Endothelial cell of umbilical vein (primary cell): ENCODE data around the gene C1QL3. TPM values are rescaled to one million over a fixed set of nuclear protein-coding genes. Genes with fewer than 3 reads are reported as not detected.

ENCODE experiments used
- BruUV-seq: library from RNA; stranded (reverse); fragments of 400-500 nt; replicated peaks from 2 replicates; lab custom pipeline; 2021; lab: Mats Ljungman, UMichigan
- CTCF ChIA-PET: fragments of 300-600, 350-600 bp; sonication (Branson Sonifier 250); formaldehyde crosslinking; loops from one replicate; lab custom pipeline; 2021; ENCODE audit warnings: antibody characterized with exemption, inconsistent platforms; lab: Charles Lee
- POLR2A ChIA-PET: fragments of 300-600, 350-600 bp; sonication (Branson Sonifier 250); formaldehyde crosslinking; loops from one replicate; lab custom pipeline; 2021; ENCODE audit warnings: antibody characterized with exemption, inconsistent platforms; lab: Charles Lee
- DNase-seq: peaks from one replicate; pipeline ENCODE4 v3.0.0-alpha.2; 2011; ENCODE audit warnings: low read depth, low spot score
- FAIRE-seq: peaks from 2 replicates; lab custom pipeline; 2011; peaks lifted over from hg19 to GRCh38; lab: Jason Lieb, UNC
- H2AFZ ChIP-seq: 2 replicates; pipeline ENCODE4 v1.6.0; 2012; ENCODE audit warnings: low read depth, low read length, control low read depth, inconsistent platforms
- H3K27ac ChIP-seq: 2 replicates; pipeline ENCODE4 v1.5.1; 2011; ENCODE audit warnings: low read depth, mild to moderate bottlenecking, control low read depth, low read length, moderate library complexity; ENCODE audit not compliant: insufficient read depth
- H3K27me3 ChIP-seq, 2 experiments: 2 replicates each; pipeline versions ENCODE4 v1.6.0 to v1.6.1; 2011; ENCODE audit warnings: low read length in 2 of 2, mixed read lengths in 1 of 2; ENCODE audit not compliant: control insufficient read depth in 2 of 2, insufficient read depth in 2 of 2
- H3K36me3 ChIP-seq, 2 experiments: 2 replicates in 1 of 2; 3 replicates in 1 of 2; pipeline ENCODE4 v1.5.1; 2011; ENCODE audit warnings: low read length in 2 of 2, mild to moderate bottlenecking in 1 of 2, moderate library complexity in 1 of 2; ENCODE audit not compliant: control insufficient read depth in 2 of 2, insufficient read depth in 2 of 2; ENCODE audit errors: extremely low read depth in 1 of 2
- H3K4me1 ChIP-seq: 3 replicates; pipeline ENCODE4 v1.5.1; 2011; ENCODE audit warnings: mild to moderate bottlenecking, low read length; ENCODE audit not compliant: control insufficient read depth, insufficient read depth; ENCODE audit errors: extremely low read depth
- H3K4me2 ChIP-seq: 2 replicates; pipeline ENCODE4 v1.6.1; 2011; ENCODE audit warnings: low read length, control low read depth, mixed read lengths; ENCODE audit not compliant: insufficient read depth
- H3K4me3 ChIP-seq, 3 experiments: fragments of 200-600 bp in 1 of 3; sonication (generic), shearing (Covaris generic) in 1 of 3; replicated peaks in 1 of 3; 2 replicates each; pipeline ENCODE4 v1.5.1; 2011 to 2016; ENCODE audit warnings: control low read depth in 3 of 3, low read length in 3 of 3, mild to moderate bottlenecking in 2 of 3, inconsistent platforms in 1 of 3, low read depth in 1 of 3, moderate library complexity in 1 of 3; ENCODE audit not compliant: insufficient read depth in 1 of 3
- H3K79me2 ChIP-seq: 2 replicates; pipeline ENCODE4 v1.6.0; 2012; ENCODE audit warnings: low read length, inconsistent platforms; ENCODE audit not compliant: control insufficient read depth, insufficient read depth
- H3K9ac ChIP-seq: replicated peaks from 2 replicates; pipeline ENCODE3; 2011; ENCODE audit warnings: low read length, control low read depth; ENCODE audit not compliant: insufficient read depth; ENCODE audit errors: extremely low read depth
- H3K9me1 ChIP-seq: replicated peaks from 3 replicates; pipeline ENCODE4 v1.6.0; 2011; ENCODE audit warnings: mild to moderate bottlenecking, low read length; ENCODE audit not compliant: control insufficient read depth, insufficient read depth; ENCODE audit errors: extremely low read depth
- H3K9me3 ChIP-seq: replicated peaks from 2 replicates; pipeline ENCODE4 v1.5.1; 2012; ENCODE audit warnings: low read length, inconsistent platforms; ENCODE audit not compliant: control insufficient read depth, insufficient read depth
- H4K20me1 ChIP-seq: replicated peaks from 2 replicates; pipeline ENCODE3; 2011; ENCODE audit warnings: mild to moderate bottlenecking, low read length; ENCODE audit not compliant: control insufficient read depth, insufficient read depth; ENCODE audit errors: extremely low read depth
- EZH2 ChIP-seq: IDR thresholded peaks from 2 replicates; pipeline ENCODE4 v1.6.1; 2012; ENCODE audit warnings: borderline replicate concordance, low read depth, mild to moderate bottlenecking, moderate library complexity, low read length, inconsistent platforms; ENCODE audit not compliant: severe bottlenecking
- FOS ChIP-seq: IDR thresholded peaks from 2 replicates; pipeline ENCODE4 v1.6.1; 2011; ENCODE audit warnings: mild to moderate bottlenecking, low read length, moderate library complexity, borderline replicate concordance; ENCODE audit not compliant: insufficient read depth
- GATA2 ChIP-seq: IDR thresholded peaks from 2 replicates; pipeline ENCODE4 v1.7.0; 2011; ENCODE audit warnings: low read depth, mild to moderate bottlenecking, moderate library complexity, mixed read lengths, low read length; ENCODE audit not compliant: insufficient read length, insufficient read depth
- JUN ChIP-seq: IDR thresholded peaks from 2 replicates; pipeline ENCODE4 v1.6.1; 2011; ENCODE audit warnings: borderline replicate concordance, low read depth; ENCODE audit not compliant: insufficient read length, insufficient read depth
- POLR2A ChIP-seq: IDR thresholded peaks from 2 replicates; pipeline ENCODE4 v1.6.1; 2012; ENCODE audit warnings: low read depth, mild to moderate bottlenecking, control low read depth, low read length
- dilution Hi-C: fragments of 300-500 bp; cut with MboI; formaldehyde crosslinking; loops from one replicate; pipeline ENCODE4 v1.15.0; 2019; ENCODE audit warnings: low sequenced_read_pairs; ENCODE audit not compliant: extremely low pct_ligation_motif_present
- intact Hi-C: fragments of 100-400 bp; cut with micrococcal nuclease; formaldehyde crosslinking; loops from one replicate; pipeline ENCODE4 v1.10.0; 2022
- polyA plus RNA-seq, 4 experiments: library from polyadenylated mRNA; depleted of rRNA in 3 of 4; stranded (reverse) in 3 of 4; unstranded in 1 of 4; fragments of >200 nt; gene quantifications; 2 replicates each; pipeline versions ENCODE4 v1.2.1 to v1.2.3, GENCODE V29; 2011 to 2012; ENCODE audit warnings: missing spikeins in 1 of 4
- total RNA-seq: library from RNA; stranded (reverse); gene quantifications from 2 replicates; pipeline ENCODE4 v1.2.3, GENCODE V29; 2021
- TF ChIP-seq, protein P1 (sequence below): IDR thresholded peaks from 2 replicates; pipeline ENCODE4 v1.6.1; 2011; ENCODE audit not compliant: insufficient read depth, insufficient read length

Gene C1QL3
- total and polyA plus RNA-seq, 2 donors (not counting 3 experiments of a cell fraction or from before 2014, with no cell fraction given): not detected

- ChIA-PET CTCF (interaction anchor here (0.6 to 1.4 kb wide), 3 partner anchors 11 to 631 kb away, joined by 3 to 4 read pairs (median 3); no protein-coding TSS in a partner anchor), POLR2A (no interaction called here)
- TF ChIP-seq JUN (peak; percentile 3), FOS (no peak), POLR2A (no peak), EZH2 (no peak), GATA2 (no peak)
- Histone ChIP-seq H3K9me3 (no peaks in the 10 kb centered on the region), H3K9ac (no peak overlapping the region), H3K27ac (no peak overlapping the region), H3K4me2 (no peak overlapping the region), H3K9me1 (no peaks in the 10 kb centered on the region), H4K20me1 (no peaks in the 10 kb centered on the region), H3K27me3 (peaks cover 0 to 2% of the 10 kb centered on the region in 2 experiments), H3K4me3 (no peak overlapping the region), H3K4me1 (no peaks in the 10 kb centered on the region), H2AFZ (no peak overlapping the region), H3K36me3 (no peaks in the 10 kb centered on the region), H3K79me2 (no peaks in the 10 kb centered on the region)
- intact Hi-C loops: no loop called here
- FAIRE-seq: peak; percentile 60
- dilution Hi-C loops: no loop called here
- no peak for DNase-seq
- no TSS peak for BruUV-seq
Measured at GRCh38 chr10:16509996-16510395, 11.7 kb downstream of the C1QL3 start.

GRCh38 chr10:16505161-16505560 is 16.5 kb downstream of the C1QL3 start:
- H3K79me2 ChIP-seq: no peaks in the 10 kb centered on the region
- no peak overlapping the region for H3K9ac ChIP-seq
- peak; percentile 18 for TF ChIP-seq FOS
- TF ChIP-seq, protein P1, sequence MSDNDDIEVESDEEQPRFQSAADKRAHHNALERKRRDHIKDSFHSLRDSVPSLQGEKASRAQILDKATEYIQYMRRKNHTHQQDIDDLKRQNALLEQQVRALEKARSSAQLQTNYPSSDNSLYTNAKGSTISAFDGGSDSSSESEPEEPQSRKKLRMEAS: no peak
- intact Hi-C loops (no loop called here), dilution Hi-C loops (no loop called here)
- H3K27me3 ChIP-seq: no peaks in the 10 kb centered on the region
- FAIRE-seq (no peak), DNase-seq (peak; percentile 32)
- H3K27ac ChIP-seq: no peak overlapping the region
- CTCF ChIA-PET: interaction anchor here (1.0 kb wide), 1 partner anchor 273 kb away, joined by 3 read pairs; no protein-coding TSS in a partner anchor
- no peak overlapping the region for H2AFZ ChIP-seq
- H4K20me1 ChIP-seq: no peaks in the 10 kb centered on the region
- no peak overlapping the region for H3K4me2 ChIP-seq
- no peaks in the 10 kb centered on the region for H3K36me3 ChIP-seq
- H3K4me3 ChIP-seq: no peak overlapping the region
- H3K9me3 ChIP-seq: no peaks in the 10 kb centered on the region
- POLR2A ChIA-PET: no interaction called here
- H3K9me1 ChIP-seq: no peaks in the 10 kb centered on the region
- H3K4me1 ChIP-seq: no peaks in the 10 kb centered on the region
- no TSS peak for BruUV-seq
